GM12878 (cell line): ENCODE data around the gene ZBTB44. TPM values are rescaled to one million over a fixed set of nuclear protein-coding genes. Genes with fewer than 3 reads are reported as not detected.

Source experiments
- ATF2 ChIP-seq: IDR thresholded peaks from 2 replicates; pipeline ENCODE4 v1.6.1; 2012; ENCODE audit warnings: low read length, inconsistent platforms
- BACH1 ChIP-seq: fragments of 450-650 bp; IDR thresholded peaks from 2 replicates; pipeline ENCODE4 v1.6.1; 2017; ENCODE audit warnings: mild to moderate bottlenecking, borderline replicate concordance
- BCL3 ChIP-seq: IDR thresholded peaks from 2 replicates; pipeline ENCODE4 v1.6.1; 2011; ENCODE audit warnings: borderline replicate concordance, low read depth, mild to moderate bottlenecking, moderate library complexity, low read length; ENCODE audit not compliant: insufficient read depth, poor library complexity, severe bottlenecking
- ELK1 ChIP-seq: IDR thresholded peaks from 2 replicates; pipeline ENCODE4 v1.6.1; 2012; ENCODE audit warnings: low read depth, low read length, improper control_type of control experiment
- EP300 ChIP-seq, 2 experiments: fragments of 150-350 bp in 1 of 2; IDR thresholded peaks; 2 replicates each; pipeline ENCODE4 v1.6.1; 2011 to 2012; ENCODE audit warnings: low read depth in 2 of 2, low read length in 2 of 2, borderline replicate concordance in 1 of 2, improper control_type of control experiment in 1 of 2, inconsistent platforms in 1 of 2; ENCODE audit not compliant: control insufficient read depth in 1 of 2
- FOXK2 ChIP-seq: fragments of 450-650 bp; IDR thresholded peaks from 2 replicates; pipeline ENCODE4 v1.6.1; 2017; ENCODE audit warnings: mild to moderate bottlenecking, moderate library complexity
- FOXM1 ChIP-seq: IDR thresholded peaks from 2 replicates; pipeline ENCODE4 v1.6.1; 2012; ENCODE audit warnings: low read depth, mild to moderate bottlenecking, inconsistent platforms, low read length, moderate library complexity
- IKZF2 ChIP-seq, 2 experiments: fragments of 450-650 bp; IDR thresholded peaks; 2 replicates each; pipeline ENCODE4 v1.6.1; 2017; ENCODE audit warnings: mild to moderate bottlenecking in 2 of 2, moderate library complexity in 2 of 2
- JUNB ChIP-seq: IDR thresholded peaks from 2 replicates; pipeline ENCODE4 v1.6.1; 2016; ENCODE audit warnings: antibody characterized with exemption, mild to moderate bottlenecking
- MEF2B ChIP-seq: fragments of 450-650 bp; IDR thresholded peaks from 2 replicates; pipeline ENCODE4 v1.6.1; 2018; ENCODE audit warnings: mild to moderate bottlenecking, moderate library complexity; ENCODE audit not compliant: partially characterized antibody, poor library complexity, severe bottlenecking
- NBN ChIP-seq: fragments of 450-650 bp; IDR thresholded peaks from 2 replicates; pipeline ENCODE4 v1.6.1; 2016
- NR2C1 ChIP-seq: fragments of 450-650 bp; IDR thresholded peaks from 2 replicates; pipeline ENCODE4 v1.6.1; 2017; ENCODE audit warnings: antibody characterized with exemption, mild to moderate bottlenecking, moderate library complexity
- POLR2A ChIP-seq: IDR thresholded peaks from 2 replicates; pipeline ENCODE4 v1.6.1; 2011; ENCODE audit warnings: low read depth, mild to moderate bottlenecking, low read length
- POLR2AphosphoS2 ChIP-seq: IDR thresholded peaks from 2 replicates; pipeline ENCODE4 v1.6.1; 2011; ENCODE audit warnings: low read depth, mild to moderate bottlenecking, low read length, improper control_type of control experiment, moderate library complexity
- RAD21 ChIP-seq: IDR thresholded peaks from 2 replicates; pipeline ENCODE4 v1.6.1; 2011; ENCODE audit warnings: mild to moderate bottlenecking, low read depth, low read length, moderate library complexity; ENCODE audit not compliant: insufficient read depth
- SIN3A ChIP-seq: IDR thresholded peaks from 2 replicates; pipeline ENCODE4 v1.6.1; 2012; ENCODE audit warnings: low read depth, low read length, improper control_type of control experiment
- TCF7 ChIP-seq: IDR thresholded peaks from 2 replicates; pipeline ENCODE4 v1.6.1; 2014; ENCODE audit warnings: antibody characterized with exemption, borderline replicate concordance
- USF1 ChIP-seq: IDR thresholded peaks from 2 replicates; pipeline ENCODE4 v1.6.1; 2011; ENCODE audit warnings: borderline replicate concordance, low read depth, mild to moderate bottlenecking, moderate library complexity, mixed read lengths, low read length; ENCODE audit not compliant: insufficient read depth; ENCODE audit errors: extremely low read length
- ZBTB33 ChIP-seq: fragments of 450-650 bp; IDR thresholded peaks from 2 replicates; pipeline ENCODE4 v1.6.1; 2017; ENCODE audit warnings: mild to moderate bottlenecking
- ZBTB4 ChIP-seq: fragments of 450-650 bp; formaldehyde crosslinking; IDR thresholded peaks from 2 replicates; pipeline ENCODE4 v1.4.0; 2022; ENCODE audit warnings: mild to moderate bottlenecking, moderate library complexity
- ZZZ3 ChIP-seq: IDR thresholded peaks from 2 replicates; pipeline ENCODE4 v1.6.1; 2011; ENCODE audit warnings: low read depth; ENCODE audit not compliant: control insufficient read depth, insufficient read length
- polyA plus RNA-seq, 11 experiments: library from polyadenylated mRNA; depleted of rRNA in 4 of 11; unstranded in 6 of 11; stranded (reverse) in 5 of 11; fragments of >200 nt; fragmentation: Nextera tagmentation in 4 of 11; fragmentation: Illumina TruSeq in 1 of 11; extraction: Ambion mirVana in 4 of 11; extraction: Trizol in 1 of 11; gene quantifications; 1 replicate in 1 of 11; 2 replicates in 10 of 11; pipeline versions ENCODE4 v1.2.1 to v1.2.3, GENCODE V29; 2011 to 2016; ENCODE audit warnings: inconsistent platforms in 2 of 11, missing spikeins in 2 of 11, low read depth in 1 of 11
- total RNA-seq, 4 experiments: library from RNA; depleted of rRNA in 3 of 4; stranded (reverse); fragments of >200 nt in 3 of 4; fragmentation: Illumina TruSeq in 1 of 4; extraction: Trizol in 1 of 4; gene quantifications; 2 replicates each; pipeline versions ENCODE4 v1.2.1 to v1.2.3, GENCODE V29; 2013 to 2021

The ZBTB44 gene
- total and polyA plus RNA-seq, 10 of the 15 experiments (the other 5 are each of a cell fraction or from before 2014, with no cell fraction given) = 2.8 to 38.2 (median 12.2) TPM

GRCh38 chr11:130300567-130300966 is 14.2 kb downstream of the ZBTB44 start (continued):
- TF ChIP-seq BCL3 (no peak), SIN3A (no peak), TCF7 (no peak), ELK1 (no peak), POLR2AphosphoS2 (no peak), BACH1 (no peak), POLR2A (no peak), ZZZ3 (no peak), USF1 (no peak), ATF2 (no peak), JUNB (peak; percentile 37; the same call in 1 of the 2 replicates), ZBTB33 (no peak), MEF2B (peak; percentile 81), ZBTB4 (CRISPR knock-in tag) (no peak), FOXM1 (no peak), EP300 (IDR thresholded peaks at IDR 0.05; ENCODE audit: borderline replicate concordance in 1 of 2, control insufficient read depth in 1 of 2, low read depth in 2 of 2, low read length in 2 of 2) (peak in 1 of 2 experiments; percentile 23; a peak in 1 of 4 replicates), FOXK2 (no peak), RAD21 (no peak), NBN (0 out of 2 replicates have a peak, but pooled peaks have one; percentile 44), NR2C1 (no peak), IKZF2 (IDR thresholded peaks at IDR 0.05) (peak in 1 of 2 experiments; percentile 45; a peak in 2 of 4 replicates)
